OCI-LY1 (cell line): ENCODE measurements around the gene RCOR3.
A peak's percentile ranks its signal among the peaks of the same experiment; 100 is the strongest.

Source experiments
- H2AFZ ChIP-seq: fragments of 200-600 bp; sonication (generic), shearing (Covaris generic); 2 replicates; pipeline ENCODE4 v1.6.0; 2014; ENCODE audit warnings: antibody characterized with exemption, mild to moderate bottlenecking, low read length
- H3F3A ChIP-seq: fragments of 200-600 bp; sonication (generic), shearing (Covaris generic); 2 replicates; pipeline ENCODE4 v1.6.0; 2014; ENCODE audit warnings: mild to moderate bottlenecking, antibody characterized with exemption, low read length, moderate library complexity; ENCODE audit not compliant: insufficient read depth
- H3K27ac ChIP-seq: fragments of 200-600 bp; sonication (generic); 2 replicates; pipeline ENCODE4 v1.5.1; 2014; ENCODE audit warnings: low read length, mixed run types, mild to moderate bottlenecking, low read depth; ENCODE audit not compliant: poor library complexity, severe bottlenecking
- H3K27me3 ChIP-seq: fragments of 200-600 bp; sonication (generic); 2 replicates; pipeline ENCODE4 v1.6.0; 2014; ENCODE audit warnings: antibody characterized with exemption, mild to moderate bottlenecking, low read length, moderate library complexity; ENCODE audit not compliant: insufficient read depth
- H3K36me3 ChIP-seq: fragments of 200-600 bp; sonication (generic); 2 replicates; pipeline ENCODE4 v1.6.1; 2014; ENCODE audit warnings: mild to moderate bottlenecking, antibody characterized with exemption, low read length, moderate library complexity, mixed read lengths; ENCODE audit not compliant: insufficient read depth
- H3K4me1 ChIP-seq: fragments of 200-600 bp; sonication (generic); 2 replicates; pipeline ENCODE4 v1.5.1; 2014; ENCODE audit warnings: mild to moderate bottlenecking, low read length, moderate library complexity; ENCODE audit not compliant: insufficient read depth, severe bottlenecking
- H3K4me2 ChIP-seq: fragments of 200-600 bp; sonication (generic), shearing (Covaris generic); 2 replicates; pipeline ENCODE4 v1.6.1; 2014; ENCODE audit warnings: low read length
- H3K4me3 ChIP-seq: fragments of 200-600 bp; sonication (generic); 2 replicates; pipeline ENCODE4 v1.5.1; 2014; ENCODE audit warnings: low read length, low read depth, mild to moderate bottlenecking, mixed read lengths; ENCODE audit not compliant: poor library complexity, severe bottlenecking
- H3K79me2 ChIP-seq: fragments of 200-600 bp; shearing (Covaris generic); 2 replicates; pipeline ENCODE4 v1.6.1; 2016; ENCODE audit warnings: mixed run types, low read length, mixed read lengths; ENCODE audit not compliant: insufficient read depth
- H3K9ac ChIP-seq: fragments of 200-600 bp; sonication (generic), shearing (Covaris generic); 2 replicates; pipeline ENCODE4 v1.6.1; 2014; ENCODE audit warnings: mild to moderate bottlenecking, low read length, mixed read lengths
- H3K9me2 ChIP-seq: fragments of 200-600 bp; sonication (generic), shearing (Covaris generic); 2 replicates; pipeline ENCODE4 v1.6.1; 2014; ENCODE audit warnings: low read depth, mild to moderate bottlenecking, low read length, mixed read lengths
- H3K9me3 ChIP-seq: fragments of 200-600 bp; shearing (Covaris generic); 2 replicates; pipeline ENCODE4 v1.6.1; 2014; ENCODE audit warnings: low read length, mixed read lengths
- H4K20me1 ChIP-seq: fragments of 200-600 bp; sonication (generic), shearing (Covaris generic); 2 replicates; pipeline ENCODE4 v1.6.0; 2016; ENCODE audit warnings: mild to moderate bottlenecking, low read length; ENCODE audit not compliant: insufficient read depth
- CTCF ChIP-seq: fragments of 200-600 bp; sonication (generic), shearing (Covaris generic); IDR thresholded peaks from 2 replicates; pipeline ENCODE4 v1.5.1; 2017; ENCODE audit warnings: mild to moderate bottlenecking, antibody characterized with exemption, low read length, moderate library complexity, mixed read lengths
- EZH2 ChIP-seq: fragments of 200-600 bp; sonication (generic), shearing (Covaris generic); IDR thresholded peaks from 2 replicates; pipeline ENCODE4 v1.8.0; 2017; ENCODE audit warnings: borderline replicate concordance, mixed run types, mild to moderate bottlenecking, antibody characterized with exemption, low read length, moderate library complexity, mixed read lengths

The RCOR3 gene

GRCh38 chr1:211258756-211259637 is at the start of gene RCOR3:
TSS of gene RCOR3 (plus strand) at chr1:211259366. CDS start at chr1:211259561, 195 bp downstream.
- H3K36me3 ChIP-seq: peaks cover 12% of the 10 kb centered on the region; the same call in 1 of the 2 replicates
- H3K9me3 ChIP-seq: no peaks in the 10 kb centered on the region
- no peak within 1 kb of the TSS for H2AFZ ChIP-seq
- H3F3A ChIP-seq: no peaks in the 10 kb centered on the region
- H3K27ac ChIP-seq: peak within 1 kb of the TSS; percentile 96
- peak within 1 kb of the TSS; percentile 99 for H3K9ac ChIP-seq
- peaks cover 13% of the 10 kb centered on the region; the same call in 1 of the 2 replicates for H3K79me2 ChIP-seq
- no peaks in the 10 kb centered on the region for H3K9me2 ChIP-seq
- H3K4me1 ChIP-seq: peaks cover 20% of the 10 kb centered on the region
- H3K27me3 ChIP-seq: no peaks in the 10 kb centered on the region
- peak within 1 kb of the TSS; percentile 86 for H3K4me2 ChIP-seq
- TF ChIP-seq CTCF (peak; percentile 28), EZH2 (no peak)
- H4K20me1 ChIP-seq: no peaks in the 10 kb centered on the region
- peak within 1 kb of the TSS; percentile 85 for H3K4me3 ChIP-seq

- Histone ChIP-seq H2AFZ (no peak overlapping the region), H3K4me2 (no peak overlapping the region), H4K20me1 (no peaks in the 10 kb centered on the region), H3K9ac (no peak overlapping the region), H3K27me3 (no peaks in the 10 kb centered on the region), H3K4me1 (no peaks in the 10 kb centered on the region), H3K27ac (no peak overlapping the region), H3K4me3 (no peak overlapping the region), H3K9me3 (no peaks in the 10 kb centered on the region), H3K9me2 (no peaks in the 10 kb centered on the region), H3K79me2 (no peaks in the 10 kb centered on the region), H3F3A (no peaks in the 10 kb centered on the region), H3K36me3 (no peaks in the 10 kb centered on the region)
- TF ChIP-seq CTCF (no peak), EZH2 (no peak)
Observed at GRCh38 chr1:211210052-211210451, 49.1 kb upstream of the RCOR3 start.

- Histone ChIP-seq H3K9ac (no peak overlapping the region), H2AFZ (no peak overlapping the region), H3K79me2 (no peaks in the 10 kb centered on the region), H3K4me3 (no peak overlapping the region), H3K4me1 (no peaks in the 10 kb centered on the region), H3K27ac (no peak overlapping the region), H3K27me3 (no peaks in the 10 kb centered on the region), H4K20me1 (no peaks in the 10 kb centered on the region), H3F3A (no peaks in the 10 kb centered on the region), H3K9me2 (no peaks in the 10 kb centered on the region), H3K9me3 (no peaks in the 10 kb centered on the region), H3K36me3 (no peaks in the 10 kb centered on the region), H3K4me2 (no peak overlapping the region)
- TF ChIP-seq CTCF (no peak), EZH2 (no peak)
Observed at GRCh38 chr1:211210965-211211364, 48.2 kb upstream of the RCOR3 start.
